Muscle layer of duodenum (tissue), 2 donors: Measurements from ENCODE around the gene CAPN10.

Source experiments
- H3K27ac ChIP-seq: one replicate; pipeline ENCODE4 v1.7.0; 2013; ENCODE audit warnings: mild to moderate bottlenecking, low read length
- H3K27me3 ChIP-seq: one replicate; pipeline ENCODE4 v1.7.0; 2013; ENCODE audit warnings: low read depth, mild to moderate bottlenecking, control low read depth, low read length
- H3K36me3 ChIP-seq, 2 donors: one replicate each; pipeline ENCODE4 v1.7.0; 2013; ENCODE audit warnings: low read length in 2 of 2, control low read depth in 1 of 2, mild to moderate bottlenecking in 1 of 2; ENCODE audit not compliant: insufficient read depth in 2 of 2, control insufficient read depth in 1 of 2
- H3K4me1 ChIP-seq, 2 donors: one replicate each; pipeline ENCODE4 v1.7.0; 2013; ENCODE audit warnings: low read length in 2 of 2, mild to moderate bottlenecking in 2 of 2, control low read depth in 1 of 2, moderate library complexity in 1 of 2; ENCODE audit not compliant: insufficient read depth in 2 of 2, control insufficient read depth in 1 of 2
- H3K4me3 ChIP-seq, 2 donors: one replicate each; pipeline ENCODE4 v1.7.0; 2013; ENCODE audit warnings: low read length in 2 of 2, low read depth in 1 of 2, mild to moderate bottlenecking in 1 of 2
- H3K9me3 ChIP-seq, 2 donors: one replicate each; pipeline ENCODE4 v1.7.0; 2013; ENCODE audit warnings: low read length in 2 of 2, control low read depth in 1 of 2, mild to moderate bottlenecking in 1 of 2; ENCODE audit not compliant: control insufficient read depth in 1 of 2
- donor health status: healthy.

The CAPN10 gene

DNA sequence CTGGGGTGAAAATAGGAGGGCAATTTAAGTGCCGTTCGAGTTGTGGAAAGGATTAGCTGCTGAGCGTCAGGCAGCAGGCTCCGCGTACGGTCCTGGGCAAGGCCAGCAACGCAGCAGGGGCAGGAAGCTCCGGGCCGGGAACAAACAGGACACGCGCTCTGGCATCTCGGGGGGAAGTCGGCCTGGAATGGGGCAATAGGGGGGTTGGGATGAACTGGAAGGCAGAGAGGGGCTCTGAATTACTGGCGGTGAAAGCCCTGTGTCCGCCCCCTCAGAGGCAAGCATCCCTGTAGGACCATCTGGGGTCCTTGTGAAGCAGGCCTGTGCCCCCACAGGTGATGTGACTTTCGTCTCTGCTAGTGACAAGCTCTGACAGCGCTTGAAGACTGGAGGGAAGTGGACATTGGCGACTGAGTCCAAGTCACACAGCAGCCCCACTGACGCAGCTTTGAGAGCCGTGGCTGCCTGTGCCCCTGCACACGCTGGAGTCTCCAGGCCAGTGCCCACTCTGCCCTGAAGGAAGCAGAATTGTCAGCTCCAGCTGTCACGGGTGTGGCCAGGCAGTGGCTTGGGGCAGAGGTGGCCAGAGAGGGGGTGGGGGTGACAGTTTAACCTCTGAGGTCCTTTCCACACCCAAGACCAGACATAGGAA, 61.1 kb downstream of the CAPN10 start:
- no peaks in the 10 kb centered on the region for H3K4me1 ChIP-seq
- H3K9me3 ChIP-seq: no peaks in the 10 kb centered on the region
- no peak overlapping the region for H3K4me3 ChIP-seq
- H3K27ac ChIP-seq: no peak overlapping the region
- peaks cover 4% of the 10 kb centered on the region for H3K27me3 ChIP-seq
- no peaks in the 10 kb centered on the region for H3K36me3 ChIP-seq

GRCh38 chr2:240648155-240648649, 61.7 kb downstream of the CAPN10 start:
- H3K4me3 ChIP-seq: no peak overlapping the region
- no peaks in the 10 kb centered on the region for H3K4me1 ChIP-seq
- H3K27me3 ChIP-seq: peaks cover 4% of the 10 kb centered on the region
- no peak overlapping the region for H3K27ac ChIP-seq
- no peaks in the 10 kb centered on the region for H3K36me3 ChIP-seq
- H3K9me3 ChIP-seq: no peaks in the 10 kb centered on the region
